HG03378 (cell line): ENCODE data around the gene STX3.

Source experiments
- ATAC-seq: cut with Tn5 transposase; IDR thresholded peaks from one replicate; pipeline ENCODE4 v1.9.1; 2021; ENCODE audit warnings: mild to moderate bottlenecking, moderate library complexity; ENCODE audit not compliant: unreplicated experiment

Gene STX3

DNA sequence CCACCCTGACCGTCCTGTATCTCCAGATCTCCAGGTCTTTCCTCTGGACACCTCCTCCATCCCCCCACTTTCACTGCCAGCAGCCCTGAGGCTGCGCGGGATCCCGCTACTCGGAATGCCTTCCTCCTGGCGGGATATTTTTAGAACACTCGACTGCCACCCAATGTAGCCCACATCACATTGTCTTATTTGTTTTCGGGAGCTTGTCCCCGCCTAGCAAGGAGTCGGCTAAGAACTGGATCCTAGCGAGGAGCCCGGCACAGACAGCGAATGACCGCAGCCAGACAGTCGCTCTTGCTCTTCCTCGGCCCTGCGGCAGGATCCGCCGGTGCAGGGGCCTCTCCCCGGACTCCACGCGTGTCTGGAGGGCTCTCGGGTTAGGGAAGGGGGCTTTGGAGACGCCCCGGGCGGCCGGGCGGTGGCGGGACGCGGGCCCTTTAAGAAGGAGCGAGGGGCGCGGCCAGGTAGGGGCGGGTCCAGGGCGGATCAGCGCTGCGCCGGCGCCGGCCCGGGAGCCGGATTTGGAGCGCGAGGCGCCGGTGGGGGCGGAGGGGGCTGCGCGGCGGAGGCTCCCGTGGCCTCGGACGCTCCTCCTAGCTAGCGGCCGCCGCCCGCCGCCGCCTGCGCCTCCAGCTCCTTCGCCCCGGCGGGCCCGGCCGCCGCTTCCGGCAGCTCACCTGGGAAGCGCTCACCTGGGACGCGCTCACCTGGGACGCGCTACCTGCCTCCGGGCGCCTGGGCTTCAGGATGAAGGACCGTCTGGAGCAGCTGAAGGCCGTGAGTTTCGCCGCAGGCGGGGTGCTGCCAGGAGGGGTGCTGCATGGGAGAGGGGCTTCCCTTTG lies at the start of gene STX3:
Gene STX3 (plus strand): TSS at position 518 of the 842 bp plus-strand sequence. CDS start 230 bp downstream, at position 748.
- peak; percentile 37 for ATAC-seq

DNA sequence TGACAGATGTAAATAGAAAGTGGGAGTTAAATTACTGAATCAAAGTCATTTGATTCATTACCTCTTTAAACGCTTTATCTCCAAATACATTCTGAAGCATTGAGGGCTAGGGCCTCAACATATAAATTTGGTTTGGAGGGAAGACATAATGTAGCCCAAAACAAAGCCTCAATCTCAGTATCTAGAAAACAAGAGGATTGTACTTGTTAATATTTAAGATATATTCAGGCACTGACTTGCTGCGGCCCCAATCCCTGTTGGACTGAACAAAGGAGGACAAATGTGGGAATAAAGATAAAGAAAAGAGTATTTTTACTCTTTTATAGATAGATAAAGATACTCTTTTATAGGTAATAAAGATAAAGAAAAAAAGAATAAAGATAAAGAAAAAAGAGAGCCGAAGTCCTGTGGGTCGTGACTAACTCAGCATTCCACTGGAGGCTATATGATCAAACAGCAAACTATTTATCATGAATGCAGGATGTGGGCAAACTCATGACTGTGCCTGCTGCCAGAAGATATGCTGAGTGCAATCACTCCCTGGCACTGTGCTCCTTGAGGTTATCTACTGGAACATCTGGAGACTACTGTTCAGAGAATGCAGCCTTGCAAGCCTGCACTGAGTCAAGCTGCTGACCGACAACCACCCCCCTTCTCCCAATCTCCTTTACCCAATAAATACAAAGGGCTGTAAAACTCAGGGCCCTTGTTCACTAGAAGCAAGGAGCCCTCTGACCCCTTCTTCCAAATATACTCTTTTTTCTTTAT lies 48.5 kb upstream of the STX3 start:
- no peak for ATAC-seq

DNA sequence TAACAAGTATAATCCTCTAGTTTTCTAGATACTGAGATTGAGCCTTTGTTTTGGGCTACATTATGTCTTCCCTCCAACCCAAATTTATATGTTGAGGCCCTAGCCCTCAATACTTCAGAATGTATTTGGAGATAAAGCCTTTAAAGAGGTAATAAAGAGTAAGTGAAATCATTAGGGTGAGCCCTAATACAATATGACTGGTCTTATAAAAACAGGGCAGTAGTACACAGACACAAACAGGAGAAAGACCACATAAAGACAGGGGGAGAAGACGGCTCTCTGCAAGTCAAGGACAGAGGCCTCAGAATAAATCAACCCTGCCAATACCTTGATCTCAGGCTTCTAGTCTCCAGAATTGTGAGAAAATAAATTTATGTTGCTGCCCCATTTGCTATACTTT lies 47.8 kb upstream of the STX3 start:
- no peak for ATAC-seq

DNA sequence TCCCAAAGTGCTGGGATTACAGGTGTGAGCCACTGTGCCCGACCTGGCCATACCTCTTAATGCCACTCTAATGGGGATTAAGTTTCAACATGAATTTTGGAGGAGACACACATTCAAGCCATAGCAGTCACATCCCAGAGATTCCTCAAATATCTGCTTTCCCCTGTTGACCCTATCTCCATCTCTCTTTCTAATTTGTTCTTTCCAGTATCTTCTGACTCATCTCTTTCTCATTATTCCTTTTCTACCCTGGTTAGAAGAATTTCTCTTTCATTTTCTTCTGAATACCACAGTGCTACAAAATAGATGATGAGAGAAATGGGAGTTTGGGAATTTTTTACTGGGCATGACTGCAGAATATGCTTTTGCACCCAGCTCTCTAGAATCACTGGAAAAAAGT lies 46.6 kb upstream of the STX3 start:
- ATAC-seq: no peak

DNA sequence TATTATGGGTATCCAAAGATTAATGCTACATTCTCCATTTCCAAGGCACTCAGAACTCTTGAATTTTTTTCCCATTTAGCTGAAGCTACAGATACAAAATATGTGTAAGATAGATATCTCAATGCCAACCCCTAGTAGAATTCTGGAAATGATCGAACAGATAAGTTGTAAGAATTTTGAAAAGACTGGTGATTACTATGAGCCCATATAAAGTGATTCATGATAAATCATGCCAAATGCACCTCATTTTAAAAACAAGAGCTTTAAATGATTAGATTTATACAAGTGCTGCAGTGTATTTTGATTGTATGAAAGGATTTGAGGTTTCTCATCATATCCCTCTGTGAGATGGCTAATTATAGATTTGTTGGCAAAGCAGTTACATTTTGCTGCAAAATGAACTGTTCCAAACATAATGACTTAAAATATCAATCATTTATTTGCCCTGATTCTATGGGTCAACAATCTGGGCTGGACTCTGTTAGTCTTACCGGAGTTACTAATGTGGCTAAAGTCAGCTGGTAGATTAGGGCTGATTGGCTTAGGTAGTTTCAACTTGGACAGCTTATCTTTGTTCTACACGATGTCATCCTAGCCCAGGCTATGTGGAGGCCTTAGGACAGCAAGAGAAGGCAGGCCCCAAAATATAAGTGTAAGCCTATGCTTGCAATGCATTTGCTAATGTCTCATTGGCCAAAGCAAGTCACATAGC lies 44.9 kb upstream of the STX3 start:
- no peak for ATAC-seq

DNA sequence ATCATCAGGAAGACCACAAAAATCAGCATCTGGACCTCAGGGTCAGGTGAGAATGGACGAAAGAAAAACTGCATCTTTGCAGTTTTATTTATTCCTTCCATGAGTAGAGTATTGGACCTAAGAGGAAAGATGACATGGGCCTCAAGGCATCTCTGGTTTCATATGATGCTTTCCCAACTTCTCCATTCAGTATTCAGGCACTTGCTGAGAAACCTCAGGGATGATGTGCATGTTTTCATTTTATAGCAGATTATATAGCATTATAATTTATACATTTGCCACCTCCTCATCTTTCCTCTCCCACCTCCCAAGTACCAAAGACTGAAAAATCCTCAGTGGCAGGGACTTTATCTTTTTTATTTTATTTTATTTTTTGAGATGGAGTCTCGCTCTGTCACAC lies 41.4 kb upstream of the STX3 start, which contains the start of gene OR10V1:
Gene OR10V1 (minus strand): TSS at position 101 of the 400 bp plus-strand sequence. CDS start 0 bp downstream, at position 101.
- ATAC-seq: no peak

DNA sequence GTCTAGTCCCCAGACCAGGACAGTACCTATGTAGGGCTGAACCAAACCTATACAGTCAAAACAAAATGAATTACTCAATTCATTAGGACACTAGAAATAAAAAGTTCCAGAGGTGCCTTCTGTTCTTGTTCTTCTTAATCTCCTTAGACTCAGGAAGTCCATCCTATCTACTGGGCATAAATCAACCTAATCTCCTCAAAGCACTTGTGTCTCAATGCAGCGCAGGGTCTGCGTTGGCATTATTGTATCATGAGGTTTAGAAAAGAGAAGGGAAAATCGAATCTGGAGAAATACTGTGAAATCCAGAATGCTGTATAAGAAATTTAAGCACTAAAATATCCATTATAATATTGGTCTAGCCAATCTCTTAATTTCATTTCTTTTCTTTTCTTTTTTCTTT lies 39.1 kb upstream of the STX3 start:
- ATAC-seq: no peak

DNA sequence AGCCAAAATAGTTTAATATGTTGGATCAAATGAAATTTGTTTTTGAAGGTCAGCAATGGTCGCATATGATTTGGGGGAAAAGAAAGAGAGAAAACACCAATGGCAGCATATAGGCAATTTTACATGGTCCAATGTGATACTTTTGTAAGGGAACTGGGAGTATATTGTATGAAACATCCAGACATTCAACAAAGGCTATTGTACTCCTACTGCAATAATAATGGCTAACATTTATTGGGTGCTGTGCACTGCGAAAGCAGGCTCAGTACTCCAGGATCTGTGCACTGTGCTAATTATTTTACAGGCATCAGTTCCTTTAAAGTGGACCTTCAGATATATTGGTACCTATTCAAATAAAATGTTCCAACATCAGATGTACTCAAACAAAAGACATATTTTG lies 35.6 kb upstream of the STX3 start:
- no peak for ATAC-seq

DNA sequence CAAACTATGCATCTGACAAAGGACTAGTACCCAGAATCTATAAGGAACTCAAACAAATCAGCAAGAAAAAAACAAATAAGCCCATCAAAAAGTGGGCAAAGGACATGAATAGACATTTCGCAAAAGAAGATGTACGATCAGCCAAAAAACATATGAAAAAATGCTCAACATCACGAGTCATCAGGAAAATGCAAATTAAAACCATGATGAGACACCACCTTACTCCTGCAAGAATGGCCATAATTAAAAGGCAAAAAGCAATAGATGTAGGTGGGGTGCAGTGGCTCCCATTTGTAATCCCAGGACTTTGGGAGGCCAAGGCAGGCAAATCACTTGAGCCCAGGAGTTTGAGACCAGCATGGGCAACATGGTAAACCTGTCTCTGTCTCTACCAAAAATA lies 31.1 kb upstream of the STX3 start:
- no peak for ATAC-seq

DNA sequence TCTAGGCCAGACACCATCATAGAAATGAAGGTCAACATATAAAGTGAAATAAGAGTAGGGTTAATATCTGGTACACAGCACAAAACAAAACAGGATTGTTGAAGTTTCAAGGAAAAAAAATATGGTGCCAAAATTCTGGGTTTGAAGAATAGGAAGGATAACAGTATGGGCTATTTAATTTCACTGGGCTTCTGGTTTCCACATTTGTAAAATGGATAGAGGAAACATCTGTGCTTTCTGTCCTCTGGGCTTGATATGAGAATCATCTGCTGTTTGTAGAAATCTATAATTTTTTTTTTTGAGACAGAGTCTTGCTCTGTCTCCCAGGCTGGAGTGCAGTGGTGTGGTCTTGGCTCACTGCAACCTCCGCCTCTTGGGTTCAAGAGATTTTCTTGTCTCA lies 27.8 kb upstream of the STX3 start:
- no peak for ATAC-seq

DNA sequence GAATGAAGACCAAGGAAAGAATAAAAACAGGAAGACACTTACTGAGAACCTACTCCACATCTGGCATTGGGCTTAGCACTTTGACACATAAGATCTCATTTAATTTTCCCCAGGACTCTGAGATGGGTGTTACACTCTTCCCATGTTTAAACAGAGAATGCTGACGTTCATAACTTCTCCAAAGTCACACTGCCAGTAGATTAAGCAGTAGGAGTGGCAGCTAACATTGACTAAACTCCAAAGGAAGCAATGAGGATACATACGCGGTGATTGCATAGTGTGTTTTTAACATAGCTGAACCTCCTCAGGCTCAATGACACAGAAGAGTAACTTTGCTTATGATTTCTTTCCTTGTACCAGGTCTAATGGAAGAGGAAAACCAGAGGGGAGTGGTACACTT lies 27.0 kb upstream of the STX3 start:
- ATAC-seq: no peak

DNA sequence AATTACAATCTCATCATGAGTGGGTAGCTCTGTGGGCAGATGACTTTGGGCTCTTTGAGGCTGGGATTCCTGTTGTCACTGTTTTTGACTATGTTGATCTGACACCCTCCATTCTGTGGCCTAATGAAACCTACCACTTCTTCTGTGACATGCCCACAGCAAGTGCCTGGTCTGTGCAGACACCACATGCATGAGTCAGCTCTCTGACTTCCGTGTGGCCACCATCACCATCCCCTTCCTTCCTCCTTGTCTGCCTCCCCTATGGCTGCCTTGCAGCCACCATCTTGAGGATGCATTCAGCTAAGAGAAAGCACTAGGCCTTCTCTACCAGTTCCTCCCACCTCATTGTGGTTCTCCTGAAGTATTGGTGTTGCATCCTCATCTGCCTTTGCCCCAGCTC lies 26.3 kb upstream of the STX3 start:
- ATAC-seq: no peak

DNA sequence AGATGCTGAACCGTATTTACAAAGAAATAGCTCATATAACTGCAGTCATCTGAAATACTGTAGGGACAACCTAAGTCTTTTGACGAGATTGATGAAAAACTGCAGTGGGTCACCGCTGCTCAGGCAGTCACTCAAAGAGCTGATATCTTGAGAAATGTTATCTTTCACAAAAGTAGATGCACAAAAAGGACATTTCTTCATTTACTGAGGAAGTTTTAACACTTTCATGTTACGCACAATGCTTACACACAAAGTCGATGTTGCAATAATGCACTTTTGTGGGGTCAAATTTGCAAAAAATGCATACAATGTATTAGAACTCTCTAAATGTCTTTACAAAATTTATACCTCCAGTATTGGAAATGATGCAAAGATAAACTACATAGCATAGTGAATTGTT lies 25.3 kb upstream of the STX3 start:
- no peak for ATAC-seq

DNA sequence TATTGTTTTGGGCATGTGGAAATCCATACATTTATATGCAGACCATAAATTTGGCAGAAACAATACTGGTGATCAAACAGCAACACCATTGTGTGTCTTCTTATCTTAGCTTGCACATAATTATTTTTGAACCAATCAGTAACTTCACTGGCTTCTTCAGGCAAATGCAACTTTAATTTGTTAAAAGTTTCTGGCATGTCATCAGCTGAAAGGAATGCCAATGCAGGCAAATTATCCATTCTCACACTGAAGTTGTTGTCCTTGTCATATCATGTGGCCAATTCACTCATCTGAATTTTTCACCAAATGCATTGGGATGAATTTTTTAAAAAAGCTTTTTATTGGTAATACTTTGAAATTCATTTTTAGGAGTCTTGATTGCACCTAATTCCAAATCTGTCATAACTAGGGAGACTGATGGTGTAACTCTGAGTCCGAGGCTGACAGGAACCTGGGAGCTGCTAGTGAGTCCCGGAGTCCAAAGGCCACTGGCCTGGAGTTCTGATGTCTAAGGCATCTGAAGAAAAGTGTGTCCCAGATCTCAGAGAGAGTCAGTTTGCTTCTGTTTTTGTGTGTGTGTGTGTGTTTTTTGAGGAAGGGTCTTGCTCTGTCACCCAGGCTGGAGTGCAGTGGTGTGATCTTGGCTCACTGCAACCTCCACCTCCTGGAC lies 24.1 kb upstream of the STX3 start:
- no peak for ATAC-seq

DNA sequence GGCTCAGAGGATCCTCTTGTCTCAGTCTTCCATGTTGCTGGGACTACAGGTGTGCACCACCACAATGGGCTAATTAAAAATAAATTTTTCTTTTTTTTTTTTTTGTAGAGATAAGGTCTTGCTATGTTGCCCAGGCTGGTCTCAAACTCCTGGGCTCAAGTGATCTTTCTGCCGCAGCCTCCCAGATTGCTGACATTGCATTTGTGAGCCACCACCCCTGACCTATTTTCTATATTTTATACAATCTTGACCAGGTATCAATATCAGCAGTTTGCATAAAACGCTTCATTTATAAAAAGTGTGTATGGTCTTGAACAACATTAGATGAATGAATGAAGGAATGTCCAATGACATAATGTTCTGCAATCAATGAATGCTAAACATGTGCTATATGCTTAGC lies 9.1 kb upstream of the STX3 start:
- no peak for ATAC-seq

DNA sequence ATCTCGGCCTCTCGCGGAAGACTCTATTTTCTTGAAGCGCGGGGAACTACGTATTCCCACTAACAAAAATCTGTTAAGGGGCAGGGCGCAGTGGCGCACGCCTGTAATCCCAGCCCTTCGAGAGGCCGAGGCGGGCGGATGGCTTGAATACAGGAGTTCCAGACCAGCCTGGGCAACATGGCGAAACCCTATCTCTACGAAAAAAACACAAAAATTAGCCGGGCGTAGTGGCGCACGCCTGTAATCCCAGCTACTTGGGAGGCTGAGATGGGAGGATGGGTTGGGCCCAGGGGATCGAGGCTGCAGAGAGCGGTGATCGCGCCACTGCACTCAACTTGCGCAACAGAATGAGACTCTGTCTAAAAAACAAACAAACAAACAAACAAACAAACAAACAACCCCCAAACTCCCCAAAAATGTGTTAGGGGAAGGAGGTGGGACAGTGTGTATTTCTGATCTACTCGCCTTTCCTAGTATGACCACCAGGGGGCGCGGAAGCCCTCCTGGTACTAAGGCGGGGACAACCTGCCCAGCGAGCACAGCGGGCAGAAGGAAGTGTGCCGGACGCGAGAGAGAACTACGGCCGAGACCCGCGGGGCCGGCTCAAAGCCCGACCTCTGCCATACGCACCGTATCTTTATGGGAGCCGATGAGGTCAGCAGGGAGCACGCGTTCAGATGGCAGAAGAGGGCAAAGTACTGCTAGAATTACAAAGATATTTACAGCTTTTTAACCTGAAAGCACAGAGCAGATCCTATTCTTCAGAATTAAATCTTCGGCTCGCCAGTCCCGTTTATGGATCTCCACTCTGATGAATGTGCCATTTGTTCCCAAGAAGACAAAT lies 1.3 kb upstream of the STX3 start:
- ATAC-seq: peak; percentile 71

DNA sequence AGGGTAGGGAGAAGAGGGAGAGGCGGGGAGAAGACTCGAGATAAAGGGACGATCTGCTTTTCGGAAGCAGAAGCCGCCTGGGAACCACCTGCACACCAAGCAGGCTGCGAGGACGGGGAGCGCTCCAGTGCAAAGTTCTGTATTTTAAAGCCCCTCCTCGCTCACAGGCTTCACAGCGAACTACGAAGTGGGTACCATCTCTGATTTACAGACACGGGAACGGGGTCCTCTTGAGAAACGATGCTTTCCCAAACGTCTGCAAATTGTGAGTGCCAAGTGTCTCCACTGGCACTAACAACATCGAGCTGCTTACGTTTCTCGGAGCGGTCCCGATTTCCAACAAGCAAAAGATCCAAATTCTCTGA lies 700 bp upstream of the STX3 start:
- peak; percentile 14 for ATAC-seq

DNA sequence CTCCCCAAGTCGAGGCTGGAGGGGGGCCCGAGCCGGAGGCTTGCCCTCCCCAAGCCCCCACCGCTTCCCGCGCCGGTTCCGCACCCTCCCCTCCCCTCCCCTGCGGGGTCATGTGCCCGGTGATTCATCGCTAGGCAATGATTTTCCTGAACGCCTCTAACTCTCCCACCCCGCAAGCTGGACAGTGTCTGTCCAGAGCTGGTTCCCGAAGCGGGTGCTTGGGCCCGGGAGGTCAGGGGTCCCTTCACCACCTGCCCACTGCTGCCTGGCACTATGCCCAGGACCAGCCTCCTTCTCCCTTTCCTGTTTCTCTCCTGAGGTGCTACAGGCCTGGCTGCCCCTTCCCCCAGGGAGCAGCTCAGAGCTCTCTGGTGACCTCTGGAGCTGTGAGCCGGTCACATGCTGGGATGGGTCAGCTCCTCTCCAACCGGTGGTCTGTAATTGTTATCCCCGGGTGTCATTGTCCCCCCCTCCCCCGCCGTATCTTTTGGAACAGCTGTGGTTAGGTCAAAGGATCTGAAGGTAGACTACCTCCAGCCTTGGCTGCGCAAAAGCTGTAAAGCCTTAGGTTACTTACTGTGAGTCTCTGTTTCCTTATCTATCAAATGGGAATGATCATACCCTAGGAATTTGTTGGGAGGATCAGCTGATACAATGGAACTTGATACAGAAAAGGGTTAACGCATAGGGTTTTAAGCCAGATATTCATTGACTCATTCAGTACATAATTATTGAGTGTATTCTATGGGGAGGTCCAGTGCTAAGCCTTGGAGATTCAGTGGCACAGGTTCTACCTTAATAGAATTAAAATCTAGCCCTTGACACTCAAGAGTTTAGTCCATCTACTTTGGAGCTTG lies 753 bp downstream of the STX3 start:
- peak; percentile 11 for ATAC-seq

DNA sequence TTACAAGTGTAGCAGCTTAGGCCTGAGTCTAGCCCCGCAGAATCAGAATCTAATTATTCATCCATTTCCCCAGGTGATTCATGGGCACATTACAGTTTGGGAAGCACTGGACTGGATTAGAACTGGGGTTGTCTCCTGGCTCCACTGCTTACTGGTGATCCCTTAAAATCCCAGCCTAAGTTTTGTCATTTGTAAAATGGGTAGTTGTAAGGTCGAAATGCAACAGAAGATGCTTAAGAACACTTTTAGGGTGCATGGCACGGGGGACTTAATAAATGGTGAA lies 1.3 kb downstream of the STX3 start:
- ATAC-seq: no peak
